Activated CD4-positive, alpha-beta T cell treated with anti-CD3 and anti-CD28 coated beads, Interleukin-2, Interleukin-4, amounts not matched to agents 100 ng/mL and 50 ng/mL, durations not matched to agents 16 hours and 8 hours (primary cell): Measurements from ENCODE around the gene SETD9.
A peak's percentile ranks its signal among the peaks of the same experiment; 100 is the strongest.

ENCODE experiments used
- DNase-seq: peaks from one replicate; pipeline ENCODE4 v3.0.0-alpha.2; 2020; ENCODE audit warnings: low spot score

Gene SETD9

GRCh38 chr5:56938858-56939257 is 29.5 kb downstream of the SETD9 start:
- DNase-seq, result no peak

- no peak for DNase-seq
Observed at GRCh38 chr5:56941981-56942380, 32.6 kb downstream of the SETD9 start.

- no peak for DNase-seq
Observed at GRCh38 chr5:56947052-56947451, 37.7 kb downstream of the SETD9 start.

- DNase-seq, result peak; percentile 55
Observed at GRCh38 chr5:56950626-56951125, 41.3 kb downstream of the SETD9 start.

GRCh38 chr5:56951126-56951945 is 41.9 kb downstream of the SETD9 start:
- no peak for DNase-seq

- peak; percentile 84 for DNase-seq
Observed at GRCh38 chr5:56951946-56952691, 42.7 kb downstream of the SETD9 start, which contains the start of gene MIER3. MIER3 (minus strand) TSS chr5:56952123; CDS start chr5:56952102, 21 bp downstream.

- no peak for DNase-seq
Observed at GRCh38 chr5:56954262-56954661, 44.9 kb downstream of the SETD9 start.

GRCh38 chr5:56958595-56958994 is 49.2 kb downstream of the SETD9 start:
- no peak for DNase-seq

- DNase-seq, result no peak
Observed at GRCh38 chr5:56959326-56959725, 49.9 kb downstream of the SETD9 start.

- no peak for DNase-seq
Observed at GRCh38 chr5:56961746-56962145, 52.4 kb downstream of the SETD9 start.

- DNase-seq, result no peak
Observed at GRCh38 chr5:56962286-56962685, 52.9 kb downstream of the SETD9 start.

GRCh38 chr5:56963246-56963645 is 53.9 kb downstream of the SETD9 start:
- DNase-seq, result no peak

- no peak for DNase-seq
Observed at GRCh38 chr5:56964173-56964572, 54.8 kb downstream of the SETD9 start.
